HUES64 (cell line): ENCODE results near the gene KASH5.

Source experiments
- H3K27ac ChIP-seq: 2 replicates; pipeline ENCODE4 v1.7.0; 2013; ENCODE audit warnings: low read depth, low read length, inconsistent platforms
- H3K27me3 ChIP-seq: 2 replicates; pipeline ENCODE4 v1.6.1; 2013; ENCODE audit warnings: mild to moderate bottlenecking, low read length; ENCODE audit not compliant: insufficient read depth
- H3K36me3 ChIP-seq: 2 replicates; pipeline ENCODE4 v1.6.1; 2013; ENCODE audit warnings: mild to moderate bottlenecking, low read length; ENCODE audit not compliant: insufficient read depth
- H3K4me1 ChIP-seq: 2 replicates; pipeline ENCODE4 v1.6.1; 2013; ENCODE audit warnings: mild to moderate bottlenecking, low read length, moderate library complexity; ENCODE audit not compliant: insufficient read depth
- H3K4me3 ChIP-seq: 2 replicates; pipeline ENCODE4 v1.5.1; 2013; ENCODE audit warnings: mild to moderate bottlenecking, low read length, moderate library complexity
- H3K9ac ChIP-seq: 2 replicates; pipeline ENCODE4 v1.6.1; 2013; ENCODE audit warnings: mild to moderate bottlenecking, low read depth, low read length
- H3K9me3 ChIP-seq: 2 replicates; pipeline ENCODE4 v1.6.1; 2013; ENCODE audit warnings: low read depth, low read length; ENCODE audit not compliant: insufficient read depth
- WGBS: fragments of 150-250, 120-280 bp; methylation state at CpG from one replicate; pipeline ENCODE4 v1.1.7; 2013; ENCODE audit warnings: missing lambda C conversion rate; 5-methylcytosine and 5-hydroxymethylcytosine counted together

KASH5 gene

GRCh38 chr19:49415810-49416200 is 27.8 kb downstream of the KASH5 start:
- 94% methylated on average over 2 of the region's 2 CpGs for WGBS
- no peak overlapping the region for H3K27ac ChIP-seq
- no peak overlapping the region for H3K4me3 ChIP-seq
- peaks cover 13% of the 10 kb centered on the region for H3K4me1 ChIP-seq
- no peaks in the 10 kb centered on the region for H3K9me3 ChIP-seq
- no peaks in the 10 kb centered on the region; the same call in 1 of the 2 replicates for H3K27me3 ChIP-seq
- H3K36me3 ChIP-seq = no peaks in the 10 kb centered on the region
- no peak overlapping the region for H3K9ac ChIP-seq

GRCh38 chr19:49417088-49417487 is 29.0 kb downstream of the KASH5 start:
- 57% methylated on average over 7 of the region's 7 CpGs for WGBS
- Histone ChIP-seq H3K27ac (no peak overlapping the region), H3K4me1 (peaks cover 14% of the 10 kb centered on the region), H3K9me3 (no peaks in the 10 kb centered on the region), H3K27me3 (peaks cover 11% of the 10 kb centered on the region), H3K4me3 (no peak overlapping the region), H3K9ac (no peak overlapping the region), H3K36me3 (no peaks in the 10 kb centered on the region)

- Histone ChIP-seq H3K27ac (no peak overlapping the region), H3K4me1 (peaks cover 13% of the 10 kb centered on the region), H3K9ac (no peak overlapping the region), H3K9me3 (no peaks in the 10 kb centered on the region), H3K4me3 (no peak overlapping the region), H3K36me3 (no peaks in the 10 kb centered on the region), H3K27me3 (peaks cover 26% of the 10 kb centered on the region)
- WGBS = 89% methylated on average over 4 of the region's 5 CpGs
Measured at GRCh38 chr19:49418511-49418910, 30.5 kb downstream of the KASH5 start.

GRCh38 chr19:49419173-49419572 is 31.1 kb downstream of the KASH5 start:
- Histone ChIP-seq H3K9ac (no peak overlapping the region), H3K9me3 (no peaks in the 10 kb centered on the region), H3K4me1 (peaks cover 16% of the 10 kb centered on the region), H3K4me3 (no peak overlapping the region), H3K27ac (no peak overlapping the region), H3K27me3 (peaks cover 32% of the 10 kb centered on the region), H3K36me3 (no peaks in the 10 kb centered on the region)
- WGBS = 78% methylated on average over 2 of the region's 2 CpGs

- H3K27me3 ChIP-seq = peaks cover 43% of the 10 kb centered on the region
Measured at GRCh38 chr19:49420227-49420626, 32.2 kb downstream of the KASH5 start.

GRCh38 chr19:49421039-49421877 is 33.2 kb downstream of the KASH5 start:
- Histone ChIP-seq H3K27me3 (peaks cover 53% of the 10 kb centered on the region), H3K36me3 (no peaks in the 10 kb centered on the region), H3K9ac (no peak overlapping the region), H3K27ac (no peak overlapping the region; the same call in 1 of the 2 replicates), H3K9me3 (no peaks in the 10 kb centered on the region), H3K4me3 (peak overlapping the region; percentile 20), H3K4me1 (peaks cover 15% of the 10 kb centered on the region; the same call in 1 of the 2 replicates)
- WGBS = 11% methylated on average over 48 of the region's 48 CpGs

More at GRCh38 chr19:49420227-49420626, 32.2 kb downstream of the KASH5 start:
- no peaks in the 10 kb centered on the region for H3K9me3 ChIP-seq
- 67% methylated on average over 2 of the region's 2 CpGs for WGBS
- H3K36me3 ChIP-seq = no peaks in the 10 kb centered on the region
- no peak overlapping the region for H3K27ac ChIP-seq
- no peak overlapping the region for H3K9ac ChIP-seq
- no peak overlapping the region for H3K4me3 ChIP-seq
- peaks cover 13% of the 10 kb centered on the region; the same call in 1 of the 2 replicates for H3K4me1 ChIP-seq

GRCh38 chr19:49421878-49422202 is 33.8 kb downstream of the KASH5 start:
- Histone ChIP-seq H3K4me1 (peaks cover 20% of the 10 kb centered on the region; the same call in 1 of the 2 replicates), H3K27me3 (peaks cover 59% of the 10 kb centered on the region)
- 27% methylated on average over 3 of the region's 3 CpGs for WGBS

GRCh38 chr19:49422407-49423070 is 34.5 kb downstream of the KASH5 start:
- H3K9me3 ChIP-seq = no peaks in the 10 kb centered on the region
- WGBS = 3% methylated on average over 58 of the region's 58 CpGs
- no peaks in the 10 kb centered on the region for H3K36me3 ChIP-seq
- H3K4me3 ChIP-seq = peak overlapping the region; percentile 47
- peaks cover 65% of the 10 kb centered on the region for H3K27me3 ChIP-seq
- peaks cover 24% of the 10 kb centered on the region; the same call in 1 of the 2 replicates for H3K4me1 ChIP-seq
- no peak overlapping the region for H3K27ac ChIP-seq
- no peak overlapping the region for H3K9ac ChIP-seq

More at GRCh38 chr19:49421878-49422202, 33.8 kb downstream of the KASH5 start:
- Histone ChIP-seq H3K27ac (no peak overlapping the region), H3K9ac (no peak overlapping the region), H3K36me3 (no peaks in the 10 kb centered on the region), H3K9me3 (no peaks in the 10 kb centered on the region), H3K4me3 (no peak overlapping the region)

GRCh38 chr19:49423071-49423984 is 35.3 kb downstream of the KASH5 start, which contains the start of gene PTH2:
Gene PTH2, minus strand, starts transcription at chr19:49423441. Its CDS starts 102 bp downstream, at chr19:49423339.
- Histone ChIP-seq H3K9ac (no peak within 1 kb of the TSS), H3K9me3 (no peaks in the 10 kb centered on the region), H3K36me3 (no peaks in the 10 kb centered on the region), H3K4me1 (peaks cover 24% of the 10 kb centered on the region; the same call in 1 of the 2 replicates), H3K27ac (no peak within 1 kb of the TSS), H3K4me3 (peak within 1 kb of the TSS; percentile 47), H3K27me3 (peaks cover 72% of the 10 kb centered on the region)
- WGBS = 9% methylated on average over 42 of the region's 42 CpGs

- Histone ChIP-seq H3K4me1 (peaks cover 24% of the 10 kb centered on the region; the same call in 1 of the 2 replicates), H3K27me3 (peaks cover 77% of the 10 kb centered on the region), H3K27ac (no peak overlapping the region), H3K9me3 (no peaks in the 10 kb centered on the region), H3K4me3 (peak overlapping the region; percentile 24; the same call in 1 of the 2 replicates), H3K36me3 (no peaks in the 10 kb centered on the region), H3K9ac (no peak overlapping the region)
- WGBS = 7% methylated on average over 3 of the region's 3 CpGs
Measured at GRCh38 chr19:49423985-49424303, 35.9 kb downstream of the KASH5 start.
